Measurements from ENCODE around the gene TMEM106C. TPM values are rescaled to one million over a fixed set of nuclear protein-coding genes. Genes with fewer than 3 reads are reported as not detected.

Gene TMEM106C
- total and polyA plus RNA-seq, 4 donors: 16.2 to 57.8 (median 25.2) TPM

GRCh38 chr12:47995981-47996401 is 32.6 kb downstream of the TMEM106C start:
- no peak overlapping the region for H3K27ac ChIP-seq (ENCODE audit: low read depth in 1 of 2, low read length in 2 of 2)
- WGBS: 48% methylated on average over 4 of the region's 4 CpGs
- peaks cover 0 to 18% (median 9%) of the 10 kb centered on the region in 4 donors for H3K4me1 ChIP-seq (ENCODE audit: control insufficient read depth in 4 of 4, insufficient read depth in 4 of 4, low read length in 3 of 4)
- peak; percentile 26 for TF ChIP-seq FOXA2 (IDR thresholded peaks at IDR 0.05)
- TF ChIP-seq MAX (IDR thresholded peaks at IDR 0.05): no peak
- no peak for TF ChIP-seq ZBTB33 (IDR thresholded peaks at IDR 0.05)
- TF ChIP-seq RAD21 (IDR thresholded peaks at IDR 0.05): peak in 1 of 2 donors; percentile 15
- TF ChIP-seq JUND (IDR thresholded peaks at IDR 0.05): no peak
- H3K9ac ChIP-seq (ENCODE audit: low read depth in 1 of 2, low read length in 2 of 2): no peak overlapping the region
- peaks cover 0 to 2% (median 0%) of the 10 kb centered on the region in 4 donors for H3K27me3 ChIP-seq (ENCODE audit: control insufficient read depth in 4 of 4, insufficient read depth in 4 of 4, low read length in 3 of 4)
- no peak overlapping the region for H3K4me3 ChIP-seq (ENCODE audit: low read depth in 1 of 3, low read length in 3 of 3)
- DNase-seq (ENCODE audit: low spot score): no peak
- H3K36me3 ChIP-seq (ENCODE audit: control insufficient read depth in 4 of 4, insufficient read depth in 3 of 4, low read depth in 1 of 4, low read length in 3 of 4): no peaks in the 10 kb centered on the region
- no peaks in the 10 kb centered on the region for H3K9me3 ChIP-seq (ENCODE audit: control insufficient read depth in 4 of 4, low read length in 3 of 4)

GRCh38 chr12:47997321-47997720 is 33.9 kb downstream of the TMEM106C start:
- H3K9ac ChIP-seq (ENCODE audit: low read depth in 1 of 2, low read length in 2 of 2): no peak overlapping the region
- H3K27ac ChIP-seq (ENCODE audit: low read depth in 1 of 2, low read length in 2 of 2): no peak overlapping the region
- peaks cover 7 to 31% (median 19%) of the 10 kb centered on the region in 4 donors for H3K4me1 ChIP-seq (ENCODE audit: control insufficient read depth in 4 of 4, insufficient read depth in 4 of 4, low read length in 3 of 4)
- no peaks in the 10 kb centered on the region for H3K9me3 ChIP-seq (ENCODE audit: control insufficient read depth in 4 of 4, low read length in 3 of 4)
- WGBS: 48% methylated on average over 3 of the region's 3 CpGs
- peaks cover under 1 to 5% (median 3%) of the 10 kb centered on the region in 4 donors for H3K27me3 ChIP-seq (ENCODE audit: control insufficient read depth in 4 of 4, insufficient read depth in 4 of 4, low read length in 3 of 4)
- TF ChIP-seq RAD21 (IDR thresholded peaks at IDR 0.05) (peak; percentile 7 to 25), EGR1 (IDR thresholded peaks at IDR 0.05; ENCODE audit: low read depth in 2 of 2) (no peak), ATF3 (IDR thresholded peaks at IDR 0.05) (no peak), YY1 (IDR thresholded peaks at IDR 0.05) (no peak), FOXA1 (IDR thresholded peaks at IDR 0.05) (peak; percentile 84), FOXA2 (IDR thresholded peaks at IDR 0.05) (peak; percentile 85), RXRA (IDR thresholded peaks at IDR 0.05) (peak; percentile 13 to 51), CTCF (IDR thresholded peaks at IDR 0.05; ENCODE audit: low read depth, low read length, missing input control) (no peak), SP1 (IDR thresholded peaks at IDR 0.05) (peak; percentile 64), JUND (IDR thresholded peaks at IDR 0.05) (peak in 1 of 2 donors; percentile 8), HNF4A (conservative IDR thresholded peaks at IDR 0.05) (peak; percentile 81 to 87)
- no peak overlapping the region for H3K4me3 ChIP-seq (ENCODE audit: low read depth in 1 of 3, low read length in 3 of 3)
- H3K36me3 ChIP-seq (ENCODE audit: control insufficient read depth in 4 of 4, insufficient read depth in 3 of 4, low read depth in 1 of 4, low read length in 3 of 4): no peaks in the 10 kb centered on the region
- no peak for DNase-seq (ENCODE audit: low spot score)

GRCh38 chr12:47999816-48000215 is 36.4 kb downstream of the TMEM106C start:
- Histone ChIP-seq H3K9ac (ENCODE audit: low read depth in 1 of 2, low read length in 2 of 2) (no peak overlapping the region), H3K36me3 (ENCODE audit: control insufficient read depth in 4 of 4, insufficient read depth in 3 of 4, low read depth in 1 of 4, low read length in 3 of 4) (no peaks in the 10 kb centered on the region), H3K4me1 (ENCODE audit: control insufficient read depth in 4 of 4, insufficient read depth in 4 of 4, low read length in 3 of 4) (peaks cover 11 to 55% (median 36%) of the 10 kb centered on the region in 4 donors), H3K27ac (ENCODE audit: low read depth in 1 of 2, low read length in 2 of 2) (no peak overlapping the region), H3K27me3 (ENCODE audit: control insufficient read depth in 4 of 4, insufficient read depth in 4 of 4, low read length in 3 of 4) (peaks cover 7 to 13% (median 9%) of the 10 kb centered on the region in 4 donors), H3K9me3 (ENCODE audit: control insufficient read depth in 4 of 4, low read length in 3 of 4) (no peaks in the 10 kb centered on the region), H3K4me3 (ENCODE audit: low read depth in 1 of 3, low read length in 3 of 3) (no peak overlapping the region)
- DNase-seq (ENCODE audit: low spot score): no peak
- 87% methylated on average over 9 of the region's 9 CpGs for whole genome bisulfite sequencing
- no peak for TF ChIP-seq YY1 (IDR thresholded peaks at IDR 0.05)
- TF ChIP-seq MAX (IDR thresholded peaks at IDR 0.05): no peak
- TF ChIP-seq TAF1 (conservative IDR thresholded peaks at IDR 0.05): no peak
- no peak for TF ChIP-seq ZBTB33 (IDR thresholded peaks at IDR 0.05)
- no peak for TF ChIP-seq CTCF (IDR thresholded peaks at IDR 0.05; ENCODE audit: low read depth, low read length, missing input control)
- TF ChIP-seq EGR1 (IDR thresholded peaks at IDR 0.05; ENCODE audit: low read depth in 2 of 2): no peak

Measured in liver (tissue), 9 donors.